T-helper 9 cell (primary cell): ENCODE measurements around the gene TSN.
"Not testable (repeated sequence)": the region's sequence is repeated elsewhere in the genome, so short reads cannot be mapped to it uniquely, and the experiment has no call there.

ENCODE experiments used
- DNase-seq: peaks from one replicate; pipeline ENCODE4 v3.0.0-alpha.2; 2020
- total RNA-seq, 2 donors: gene quantifications; one replicate each; lab custom pipeline; 2026; lab: John Stamatoyannopoulos, UW

The TSN gene
- 65.6 to 88.8 reads per million in 2 donors for total RNA-seq

DNA sequence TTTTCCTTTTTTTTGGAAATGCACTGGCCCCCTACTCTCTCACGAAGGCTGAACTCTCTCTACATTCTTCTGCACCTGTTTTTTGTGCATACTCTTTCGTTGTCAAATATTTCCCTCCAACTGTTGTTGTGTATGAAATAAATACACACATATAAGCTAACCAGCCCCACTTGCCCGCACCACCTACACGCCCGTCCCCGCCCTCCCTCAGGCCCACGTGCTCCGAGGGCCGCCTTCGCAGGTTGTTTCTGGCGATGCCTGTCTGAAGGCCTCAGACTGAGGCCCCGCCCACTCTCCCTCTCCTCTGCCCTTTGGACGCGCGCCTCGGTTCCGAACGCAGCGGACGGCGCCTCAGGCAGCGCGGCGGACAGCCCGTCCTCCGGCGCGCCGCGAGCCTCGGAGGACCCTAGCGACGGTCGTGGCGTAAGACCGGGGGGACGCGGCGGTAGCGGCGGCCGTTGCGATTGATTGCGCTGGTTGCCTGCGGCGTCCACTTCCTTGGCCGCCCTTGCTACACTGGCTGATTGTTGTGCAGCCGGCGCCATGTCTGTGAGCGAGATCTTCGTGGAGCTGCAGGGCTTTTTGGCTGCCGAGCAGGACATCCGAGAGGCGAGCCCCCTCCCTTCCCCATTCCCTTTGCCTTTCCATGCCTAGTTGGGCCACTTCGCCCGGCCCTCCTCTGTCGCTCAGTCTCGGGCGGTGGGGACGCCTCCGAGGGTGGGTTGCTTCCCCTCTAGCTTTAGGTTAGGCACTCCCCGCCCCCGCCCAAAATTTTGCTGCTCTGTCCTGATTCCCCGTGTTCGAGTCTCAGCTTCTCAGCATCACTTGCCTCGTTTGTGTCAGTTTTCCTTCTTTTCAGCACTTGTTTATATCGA lies at the start of gene TSN:
TSS of gene TSN (plus strand) at position 415 of the 875 bp plus-strand sequence. CDS start at position 544, 129 bp downstream.
- peak; percentile 97 for DNase-seq

- DNase-seq, result no peak
These were observed 49.5 kb upstream of the TSN start for GRCh38 chr2:121705958-121706357.

GRCh38 chr2:121707344-121707919 lies 48.0 kb upstream of the TSN start:
- DNase-seq, result no peak

DNA sequence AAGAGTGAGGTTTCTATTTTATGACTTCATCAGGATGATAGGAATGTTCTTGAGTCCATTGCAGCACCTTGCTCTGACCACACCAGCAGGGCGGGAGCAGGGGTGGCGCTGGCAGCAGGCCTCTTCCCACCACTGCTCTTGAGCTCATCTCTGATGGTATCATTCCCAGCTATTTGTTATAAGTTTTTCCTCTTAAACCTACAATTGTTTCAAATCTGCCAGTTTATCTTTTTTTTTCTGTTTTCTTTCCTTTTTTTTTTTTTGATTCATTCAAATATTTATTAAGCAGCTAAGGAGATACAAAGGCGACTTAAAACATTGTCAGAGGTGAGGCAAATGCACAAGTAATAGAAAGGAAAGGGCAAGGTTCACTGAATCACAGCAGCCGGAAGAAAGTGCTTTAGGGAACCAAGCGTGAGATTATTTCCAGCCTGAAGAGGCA lies 47.5 kb upstream of the TSN start:
- no peak for DNase-seq

DNA sequence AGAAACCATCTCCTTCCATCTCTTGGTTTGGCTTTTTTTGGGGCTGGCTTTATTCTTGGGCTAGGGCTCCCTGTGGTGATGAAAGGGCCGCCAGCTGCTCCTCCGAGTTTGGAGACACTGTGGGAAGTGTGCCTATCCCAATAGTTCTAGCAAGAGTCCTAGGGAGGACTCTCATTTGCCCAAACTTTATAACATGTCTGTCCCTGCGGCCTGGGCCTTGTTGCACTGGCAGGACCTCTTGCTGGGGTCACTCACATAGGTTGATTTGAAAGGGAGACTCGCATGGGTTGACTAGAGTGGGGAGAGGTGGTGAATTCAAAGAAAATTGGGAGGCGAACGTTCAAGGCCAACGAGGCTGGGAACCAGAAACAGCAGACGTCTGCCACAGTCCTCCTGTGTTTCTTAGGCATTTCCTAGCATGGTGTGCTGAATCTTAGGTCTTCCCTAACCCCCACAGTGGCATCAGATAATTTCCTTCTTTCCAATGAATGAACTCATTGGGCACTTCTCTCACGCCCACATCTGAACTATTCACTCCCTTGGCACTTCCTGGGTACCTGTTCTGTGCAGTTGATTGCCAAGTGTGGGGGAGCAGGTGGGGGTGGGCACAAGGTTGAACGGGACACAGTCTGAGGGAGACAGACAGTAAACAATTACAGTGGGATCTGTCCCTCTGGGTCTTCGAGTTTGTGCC lies 45.5 kb upstream of the TSN start:
- DNase-seq, result no peak

- DNase-seq, result no peak
These were observed 44.8 kb upstream of the TSN start for GRCh38 chr2:121710470-121711170.

DNA sequence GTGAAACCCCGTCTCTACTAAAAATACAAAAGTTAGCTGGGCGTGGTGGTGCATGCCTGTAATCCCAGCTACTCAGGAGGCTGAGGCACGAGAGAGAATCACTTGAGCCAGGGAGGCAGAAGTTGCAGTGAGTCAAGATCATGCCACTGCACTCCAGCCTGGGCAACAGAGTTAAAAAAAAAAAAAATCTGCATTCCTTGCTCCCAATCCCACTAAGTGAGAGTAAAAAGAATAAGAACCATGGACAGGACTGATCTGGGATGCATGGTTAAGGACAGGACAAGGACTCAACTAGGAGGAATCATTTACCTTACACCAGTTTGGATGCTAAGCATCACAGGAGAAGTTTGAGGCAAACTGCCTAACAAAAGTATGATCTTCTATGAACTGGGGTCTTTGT lies 44.0 kb upstream of the TSN start:
- not testable (repeated sequence) for DNase-seq

- DNase-seq, result no peak
These were observed 39.3 kb upstream of the TSN start for GRCh38 chr2:121716126-121716525.

GRCh38 chr2:121717529-121717928 lies 37.9 kb upstream of the TSN start:
- DNase-seq, result no peak

GRCh38 chr2:121721926-121722325 lies 33.5 kb upstream of the TSN start:
- no peak for DNase-seq

DNA sequence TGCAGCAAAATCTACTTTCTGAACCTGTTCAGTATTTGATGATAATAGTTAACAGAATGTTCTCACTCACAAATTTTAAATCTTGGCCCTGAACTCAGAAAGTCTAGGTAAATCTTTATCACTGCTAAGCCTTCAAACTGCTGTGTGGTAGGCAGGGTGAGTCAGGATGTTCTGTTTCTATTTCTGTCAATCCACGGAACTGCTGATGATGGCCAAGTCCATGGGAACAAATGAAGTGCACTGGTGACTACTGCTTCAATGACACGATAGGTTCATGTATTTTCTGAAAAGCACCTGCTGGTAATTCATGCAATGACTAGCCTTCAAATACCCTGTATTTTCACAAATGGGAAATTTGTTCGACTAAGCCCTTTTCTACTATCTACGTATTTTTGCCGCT lies 33.0 kb upstream of the TSN start:
- no peak for DNase-seq

GRCh38 chr2:121723316-121723715 lies 32.1 kb upstream of the TSN start:
- no peak for DNase-seq

DNA sequence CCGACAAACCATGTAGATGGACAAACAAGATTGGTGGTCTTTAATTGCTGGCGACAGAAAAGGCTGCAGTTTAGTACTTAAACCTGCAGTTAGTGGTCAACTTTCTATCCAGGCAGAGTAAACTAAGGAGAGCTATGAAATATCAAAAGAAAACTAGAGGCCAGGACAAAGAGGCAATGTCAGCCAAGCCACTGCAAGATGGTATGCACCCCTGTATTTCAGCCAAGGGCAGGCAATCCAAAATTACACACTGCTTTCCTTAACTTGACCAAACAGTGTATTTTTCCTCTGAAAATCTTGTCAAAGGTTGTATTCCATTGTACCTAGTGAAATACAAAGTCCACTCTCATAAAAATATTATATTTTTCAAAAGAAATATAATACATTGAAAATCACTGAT lies 28.1 kb upstream of the TSN start:
- no peak for DNase-seq

DNA sequence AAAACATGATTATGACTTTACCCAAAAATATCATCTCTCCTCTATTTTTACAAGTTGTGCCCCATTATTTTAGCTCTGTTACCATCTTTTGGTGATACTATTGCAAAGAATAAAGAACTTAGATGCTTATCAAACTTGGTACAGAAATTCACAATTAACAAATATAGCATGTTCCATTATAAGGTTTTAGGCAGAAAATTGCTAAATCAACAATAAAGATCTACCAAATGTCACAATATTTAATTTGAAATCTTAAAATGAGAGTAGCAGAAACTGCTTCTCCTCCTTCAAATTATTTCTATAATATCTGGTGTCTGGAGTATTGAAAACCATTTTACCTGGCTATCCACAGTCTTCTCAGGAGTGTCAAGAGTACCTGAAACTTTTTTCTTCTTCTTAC lies 27.5 kb upstream of the TSN start:
- no peak for DNase-seq

DNA sequence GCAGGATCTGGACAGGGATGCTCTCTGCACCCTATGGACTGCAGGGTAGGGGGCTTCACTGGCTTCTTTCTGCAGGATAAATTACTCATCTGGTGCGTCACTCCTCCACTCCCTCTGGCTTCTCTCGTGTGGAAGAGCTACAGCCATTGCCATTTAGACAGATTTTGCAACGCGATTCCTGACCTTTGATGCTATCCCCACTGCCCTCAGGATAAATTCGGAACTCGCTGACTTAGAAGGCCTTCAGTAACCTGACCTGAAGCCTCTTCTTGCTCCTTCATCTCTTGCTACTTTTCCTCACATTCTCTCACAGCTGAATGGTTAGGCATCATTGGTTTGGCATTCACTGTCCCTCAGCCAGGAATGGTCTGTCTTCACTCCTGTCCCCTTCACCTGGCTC lies 24.1 kb upstream of the TSN start:
- DNase-seq, result no peak

DNA sequence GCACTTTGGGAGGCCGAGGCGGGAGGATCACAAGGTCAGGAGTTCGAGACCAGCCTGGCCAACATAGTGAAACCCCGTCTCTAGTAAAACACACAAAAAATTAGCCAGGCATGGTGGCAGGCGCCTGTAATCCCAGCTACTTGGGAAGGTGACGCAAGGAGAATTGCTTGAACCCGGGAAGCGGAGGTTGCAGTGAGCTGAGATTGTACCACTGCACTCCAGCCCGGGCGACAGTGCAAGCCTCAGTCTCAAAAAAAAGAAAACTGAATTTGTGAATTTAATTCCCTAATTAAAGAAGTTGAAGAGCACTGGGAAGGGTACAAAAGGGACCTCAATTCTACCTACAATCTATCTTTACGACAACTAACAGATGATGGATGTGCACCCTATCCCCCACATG lies 20.9 kb upstream of the TSN start:
- not testable (repeated sequence) for DNase-seq

- DNase-seq, result no peak
These were observed 19.9 kb upstream of the TSN start for GRCh38 chr2:121735518-121736074.

DNA sequence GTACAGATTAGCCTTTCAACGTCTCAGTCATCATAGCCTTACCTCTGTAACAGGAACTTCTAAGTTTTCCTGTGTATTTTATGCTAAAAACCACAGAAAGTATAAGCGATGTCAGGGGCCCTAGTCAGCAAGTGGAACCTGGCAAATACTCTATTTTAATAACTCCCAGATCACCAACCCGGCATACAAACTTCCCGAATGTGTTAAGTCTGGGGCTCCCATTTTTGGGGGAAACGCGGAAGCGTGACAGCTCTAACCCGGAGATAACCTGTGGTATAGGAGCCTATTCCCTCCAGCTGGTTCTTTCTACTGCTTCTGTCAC lies 19.4 kb upstream of the TSN start:
- DNase-seq, result no peak

GRCh38 chr2:121736462-121737336 lies 18.8 kb upstream of the TSN start, which contains the start of gene NIFK:
TSS of gene NIFK (minus strand) at chr2:121736875. CDS start at chr2:121736850, 25 bp downstream.
- peak; percentile 100 for DNase-seq

DNA sequence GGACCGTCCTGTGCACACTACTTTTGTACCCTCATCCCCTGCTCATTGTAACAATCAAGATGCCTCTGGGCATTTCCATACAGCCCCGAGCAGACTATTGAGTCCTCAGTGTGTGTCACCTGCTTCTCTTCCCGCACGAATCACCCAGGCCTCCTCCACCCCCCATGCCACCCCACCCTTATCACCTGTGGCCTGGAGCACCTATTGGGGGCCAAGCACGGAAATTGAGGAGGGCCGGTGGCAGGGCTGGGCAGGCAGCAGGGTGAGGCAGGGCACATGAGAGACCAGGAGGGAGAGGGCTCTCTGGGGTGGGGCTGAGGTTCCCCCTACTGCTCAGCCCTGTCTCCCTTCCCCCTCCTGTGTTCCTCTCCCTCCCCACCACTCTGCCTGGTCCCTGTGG lies 14.5 kb upstream of the TSN start:
- DNase-seq, result no peak

- DNase-seq, result no peak
These were observed 14.0 kb upstream of the TSN start for GRCh38 chr2:121741450-121741849.
